MM.1S (cell line): ENCODE data around the gene ZNF776.

Experiments used
- CTCF ChIP-seq: fragments of 300-600 bp; sonication (generic); IDR thresholded peaks from 2 replicates; pipeline ENCODE4 v1.5.1; 2016; ENCODE audit warnings: antibody characterized with exemption, low read length, mixed read lengths
- EZH2 ChIP-seq: fragments of 300-600 bp; sonication (generic); optimal IDR thresholded peaks from 2 replicates; pipeline ENCODE3; 2017; ENCODE audit warnings: low read depth, mild to moderate bottlenecking, antibody characterized with exemption, low read length, mixed read lengths
- EZH2phosphoT487 ChIP-seq: fragments of 300-600 bp; sonication (generic); IDR thresholded peaks from 2 replicates; pipeline ENCODE4 v1.6.1; 2018; ENCODE audit warnings: antibody characterized with exemption, low read length

- TF ChIP-seq CTCF (no peak), EZH2phosphoT487 (no peak), EZH2 (no peak)
Observed at GRCh38 chr19:57757941-57758340, 11.3 kb downstream of the ZNF776 start.
